NT2/D1 (cell line): ENCODE results near the gene MAP3K20.

Source experiments
- DNase-seq: peaks from one replicate; pipeline ENCODE4 v3.0.0-alpha.2; 2011; ENCODE audit warnings: low read depth, low spot score
- H3K27me3 ChIP-seq: 2 replicates; pipeline ENCODE4 v1.6.0; 2011; ENCODE audit warnings: mild to moderate bottlenecking; ENCODE audit not compliant: insufficient read length, insufficient read depth
- H3K36me3 ChIP-seq: 2 replicates; pipeline ENCODE4 v1.6.1; 2011; ENCODE audit warnings: mild to moderate bottlenecking, low read length, mixed read lengths; ENCODE audit not compliant: insufficient read depth, insufficient read length
- H3K4me1 ChIP-seq: 2 replicates; pipeline ENCODE4 v1.5.1; 2011; ENCODE audit not compliant: insufficient read depth, insufficient read length
- H3K4me3 ChIP-seq: 2 replicates; pipeline ENCODE4 v1.5.1; 2011; ENCODE audit warnings: low read depth; ENCODE audit not compliant: insufficient read length
- H3K9ac ChIP-seq: 2 replicates; pipeline ENCODE4 v1.6.0; 2011; ENCODE audit warnings: low read depth; ENCODE audit not compliant: insufficient read length
- H3K9me3 ChIP-seq: 2 replicates; pipeline ENCODE4 v1.5.1; 2011; ENCODE audit warnings: mild to moderate bottlenecking, low read length; ENCODE audit not compliant: insufficient read depth
- SUZ12 ChIP-seq: IDR thresholded peaks from 2 replicates; pipeline ENCODE4 v1.6.1; 2011; ENCODE audit not compliant: insufficient read length, insufficient read depth; ENCODE audit errors: extremely low read depth
- YY1 ChIP-seq: IDR thresholded peaks from 2 replicates; pipeline ENCODE4 v1.6.1; 2011; ENCODE audit not compliant: insufficient read length, insufficient read depth
- ZNF274 ChIP-seq: IDR thresholded peaks from 2 replicates; pipeline ENCODE4 v1.6.1; 2011; ENCODE audit warnings: mild to moderate bottlenecking, low read depth, low read length

Gene MAP3K20

DNA sequence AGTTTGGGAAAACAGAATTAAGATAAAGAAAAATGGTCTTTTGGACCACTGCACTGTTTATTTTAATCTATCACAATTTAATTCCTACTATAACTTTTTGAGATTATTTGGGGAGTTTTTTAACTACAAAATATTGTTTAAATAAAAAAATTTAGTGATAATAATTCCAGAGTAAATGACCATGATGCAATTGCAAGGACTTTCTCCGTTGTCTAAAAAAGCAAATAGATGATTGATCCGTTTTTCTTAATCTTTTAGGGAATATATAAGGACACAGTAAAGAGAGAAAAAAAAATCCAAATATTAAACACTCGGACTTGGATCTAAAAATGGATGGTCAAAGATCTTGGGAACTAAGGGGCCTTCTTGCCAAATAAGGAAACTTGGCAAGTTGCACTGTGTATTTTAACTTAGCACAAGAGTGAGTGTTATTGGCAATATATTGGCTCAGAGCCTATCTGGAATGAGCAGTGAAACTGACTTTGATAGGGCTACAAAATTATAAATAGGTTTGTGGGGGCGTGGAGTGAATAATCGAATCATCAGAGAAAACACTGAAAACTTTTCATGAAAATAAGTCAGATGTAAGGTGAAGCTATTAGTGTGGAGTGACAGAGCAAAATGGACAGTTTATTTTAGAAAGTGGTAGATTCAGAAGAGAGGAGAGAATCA lies 2.0 kb downstream of the MAP3K20 start:
- Histone ChIP-seq H3K9ac (no peak overlapping the region), H3K27me3 (peaks cover 4% of the 10 kb centered on the region), H3K9me3 (no peaks in the 10 kb centered on the region), H3K36me3 (peaks cover 4% of the 10 kb centered on the region), H3K4me3 (no peak overlapping the region), H3K4me1 (no peaks in the 10 kb centered on the region)
- no peak for DNase-seq
- no peak for TF ChIP-seq YY1
- TF ChIP-seq SUZ12, result no peak
- no peak for TF ChIP-seq ZNF274

DNA sequence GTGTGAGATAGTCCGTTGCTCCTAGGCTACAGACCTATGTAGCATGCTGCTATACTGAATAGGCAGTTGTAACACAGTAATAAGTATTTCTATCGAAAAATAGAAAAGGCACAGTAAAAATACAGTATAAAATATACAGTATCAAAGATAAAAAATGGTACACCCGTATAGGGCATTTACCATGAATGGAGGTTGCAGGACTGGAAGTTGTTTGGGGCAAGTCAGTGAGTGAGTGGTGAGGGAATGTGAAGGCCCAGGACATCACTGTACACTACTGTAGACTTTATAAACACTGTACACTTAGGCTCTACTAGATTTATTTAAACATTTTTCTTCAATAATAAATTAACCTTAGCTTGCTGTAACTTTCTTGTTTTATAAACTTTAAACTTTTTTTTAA lies 3.5 kb downstream of the MAP3K20 start:
- H3K4me1 ChIP-seq, result no peaks in the 10 kb centered on the region
- H3K27me3 ChIP-seq, result no peaks in the 10 kb centered on the region
- TF ChIP-seq ZNF274, result no peak
- TF ChIP-seq SUZ12, result no peak
- TF ChIP-seq YY1, result no peak
- peaks cover 4% of the 10 kb centered on the region for H3K36me3 ChIP-seq
- H3K9ac ChIP-seq, result no peak overlapping the region
- no peaks in the 10 kb centered on the region for H3K9me3 ChIP-seq
- H3K4me3 ChIP-seq, result no peak overlapping the region
- no peak for DNase-seq

GRCh38 chr2:173079973-173080860 lies 4.6 kb downstream of the MAP3K20 start:
- no peaks in the 10 kb centered on the region for H3K4me1 ChIP-seq
- no peak overlapping the region for H3K9ac ChIP-seq
- H3K9me3 ChIP-seq, result no peaks in the 10 kb centered on the region
- no peak overlapping the region for H3K4me3 ChIP-seq
- TF ChIP-seq ZNF274, result no peak
- TF ChIP-seq SUZ12, result no peak
- TF ChIP-seq YY1, result no peak
- no peak for DNase-seq
- no peaks in the 10 kb centered on the region for H3K27me3 ChIP-seq
- H3K36me3 ChIP-seq, result peaks cover 4% of the 10 kb centered on the region

- Histone ChIP-seq H3K9me3 (no peaks in the 10 kb centered on the region), H3K9ac (no peak overlapping the region), H3K36me3 (peaks cover 8% of the 10 kb centered on the region), H3K4me1 (no peaks in the 10 kb centered on the region), H3K4me3 (no peak overlapping the region), H3K27me3 (no peaks in the 10 kb centered on the region)
- TF ChIP-seq YY1 (no peak), ZNF274 (no peak), SUZ12 (no peak)
- no peak for DNase-seq
Measured at GRCh38 chr2:173086518-173087213, 11.0 kb downstream of the MAP3K20 start.

- Histone ChIP-seq H3K4me3 (no peak overlapping the region), H3K9me3 (no peaks in the 10 kb centered on the region), H3K9ac (no peak overlapping the region), H3K27me3 (no peaks in the 10 kb centered on the region), H3K36me3 (peaks cover 14% of the 10 kb centered on the region), H3K4me1 (no peaks in the 10 kb centered on the region)
- no peak for DNase-seq
- TF ChIP-seq YY1 (no peak), SUZ12 (no peak), ZNF274 (no peak)
Measured at GRCh38 chr2:173087214-173087581, 11.6 kb downstream of the MAP3K20 start.

DNA sequence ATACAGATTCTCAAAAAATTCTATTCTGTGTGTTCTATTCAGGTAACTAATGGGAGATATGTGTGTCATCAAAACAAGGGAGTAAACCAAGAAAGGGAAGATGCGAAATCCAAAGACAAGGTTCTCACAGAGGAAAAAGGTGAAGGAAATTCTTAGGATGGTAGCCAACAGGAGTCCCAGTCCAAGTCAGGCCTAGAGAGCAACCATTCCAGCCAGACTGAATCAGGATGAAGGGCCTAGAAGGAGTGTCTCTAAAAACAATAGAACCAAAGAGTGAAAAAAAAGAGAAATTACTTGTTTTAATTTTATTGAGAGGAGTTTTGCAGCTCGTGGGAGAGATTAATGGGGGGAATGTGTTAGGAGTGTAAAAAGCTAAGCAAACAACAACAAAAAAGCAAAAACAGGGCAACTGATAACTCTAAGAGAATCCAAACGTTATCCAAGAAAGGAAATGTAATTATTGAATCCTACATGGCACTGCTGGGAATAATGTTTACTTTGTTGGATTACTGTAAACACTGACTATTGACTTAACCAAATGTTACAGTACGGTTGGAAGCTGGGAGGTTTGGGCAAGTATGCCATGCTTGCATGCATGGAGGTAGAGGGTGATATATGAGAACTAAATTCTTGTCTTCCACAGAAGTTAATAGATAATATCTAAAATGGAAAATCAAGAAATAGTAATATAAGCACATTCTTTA lies 12.3 kb downstream of the MAP3K20 start:
- H3K9me3 ChIP-seq, result no peaks in the 10 kb centered on the region
- TF ChIP-seq YY1 (no peak), SUZ12 (no peak), ZNF274 (no peak)
- DNase-seq, result no peak
- H3K9ac ChIP-seq, result no peak overlapping the region
- H3K27me3 ChIP-seq, result no peaks in the 10 kb centered on the region
- H3K36me3 ChIP-seq, result peaks cover 17% of the 10 kb centered on the region
- no peaks in the 10 kb centered on the region for H3K4me1 ChIP-seq
- no peak overlapping the region for H3K4me3 ChIP-seq
